HepG2 (cell line): Measurements from ENCODE around the gene ZNF624. TPM values are rescaled to one million over a fixed set of nuclear protein-coding genes. Genes with fewer than 3 reads are reported as not detected.

Experiments
- ARNT2 ChIP-seq: sonication (generic); formaldehyde crosslinking; IDR thresholded peaks from 2 replicates; pipeline ENCODE4 v1.8.0; 2022; ENCODE audit warnings: mild to moderate bottlenecking, low read depth, missing genetic modification reagents, moderate library complexity
- HNF4G ChIP-seq, 2 experiments: sonication (generic) in 1 of 2; formaldehyde crosslinking in 1 of 2; IDR thresholded peaks; 2 replicates each; pipeline versions ENCODE4 v1.4.0 to v1.6.1; 2011 to 2020; ENCODE audit warnings: borderline replicate concordance in 2 of 2, low read depth in 2 of 2, mild to moderate bottlenecking in 2 of 2, low read length in 1 of 2, missing genetic modification reagents in 1 of 2, moderate library complexity in 1 of 2
- HOXA5 ChIP-seq: sonication (generic); formaldehyde crosslinking; IDR thresholded peaks from 2 replicates; pipeline ENCODE4 v1.4.0; 2020; ENCODE audit warnings: missing genetic modification reagents
- JARID2 ChIP-seq: sonication (generic); formaldehyde crosslinking; IDR thresholded peaks from 2 replicates; pipeline ENCODE4 v1.8.1; 2023; ENCODE audit warnings: missing genetic modification reagents, inconsistent platforms; ENCODE audit not compliant: insufficient replicate concordance
- KLF11 ChIP-seq: IDR thresholded peaks from 2 replicates; pipeline ENCODE4 v1.6.1; 2016; ENCODE audit warnings: missing compliant biosample characterization
- MAX ChIP-seq: IDR thresholded peaks from 2 replicates; pipeline ENCODE4 v1.6.1; 2012; ENCODE audit warnings: inconsistent platforms
- PCBP1 ChIP-seq: fragments of 200-400 bp; formaldehyde crosslinking; IDR thresholded peaks from 2 replicates; pipeline ENCODE4 v1.6.1; 2017; ENCODE audit warnings: mild to moderate bottlenecking, low read depth, low read length, borderline replicate concordance
- PRPF4 ChIP-seq: fragments of 200-400 bp; formaldehyde crosslinking; IDR thresholded peaks from 2 replicates; pipeline ENCODE4 v1.6.1; 2016; ENCODE audit warnings: low read length, low read depth; ENCODE audit not compliant: poor library complexity, severe bottlenecking
- SAFB2 ChIP-seq: sonication (generic); formaldehyde crosslinking; IDR thresholded peaks from 2 replicates; pipeline ENCODE4 v1.5.1; 2020; ENCODE audit warnings: missing genetic modification reagents, low read depth, mild to moderate bottlenecking, borderline replicate concordance
- SIN3B ChIP-seq: fragments of 150-350 bp; IDR thresholded peaks from 2 replicates; pipeline ENCODE4 v1.6.1; 2014; ENCODE audit warnings: low read length
- XRCC5 ChIP-seq: fragments of 200-400 bp; formaldehyde crosslinking; optimal IDR thresholded peaks from 2 replicates; pipeline ENCODE3; 2017; ENCODE audit warnings: mild to moderate bottlenecking, low read length
- ZBTB2 ChIP-seq: sonication (generic); formaldehyde crosslinking; IDR thresholded peaks from 2 replicates; pipeline ENCODE4 v1.8.0; 2022; ENCODE audit warnings: low read depth, missing genetic modification reagents
- ZFAT ChIP-seq: sonication (generic); formaldehyde crosslinking; conservative IDR thresholded peaks from 2 replicates; pipeline ENCODE4 v1.8.1; 2023; ENCODE audit warnings: missing genetic modification reagents, inconsistent platforms
- ZNF24 ChIP-seq: fragments of 450-650 bp; IDR thresholded peaks from 2 replicates; pipeline ENCODE4 v1.6.1; 2017; ENCODE audit warnings: antibody characterized with exemption, mild to moderate bottlenecking
- ZNF251 ChIP-seq: sonication (generic); formaldehyde crosslinking; IDR thresholded peaks from 2 replicates; pipeline ENCODE4 v1.9.0; 2021; ENCODE audit warnings: mild to moderate bottlenecking, missing genetic modification reagents
- ZNF331 ChIP-seq: sonication (generic); formaldehyde crosslinking; IDR thresholded peaks from 2 replicates; pipeline ENCODE4 v1.4.0; 2020; ENCODE audit warnings: missing genetic modification reagents
- ZNF337 ChIP-seq: sonication (generic); formaldehyde crosslinking; IDR thresholded peaks from 2 replicates; pipeline ENCODE4 v1.5.1; 2020; ENCODE audit warnings: missing genetic modification reagents, low read depth, mild to moderate bottlenecking, borderline replicate concordance
- ZNF605 ChIP-seq: sonication (generic); formaldehyde crosslinking; IDR thresholded peaks from 2 replicates; pipeline ENCODE4 v1.8.0; 2022; ENCODE audit warnings: mild to moderate bottlenecking, missing genetic modification reagents
- ZNF670 ChIP-seq: sonication (generic); formaldehyde crosslinking; IDR thresholded peaks from 2 replicates; pipeline ENCODE4 v1.8.0; 2022; ENCODE audit warnings: mild to moderate bottlenecking, missing genetic modification reagents, borderline replicate concordance
- ZNF792 ChIP-seq: IDR thresholded peaks from 2 replicates; pipeline ENCODE4 v1.6.1; 2016
- ZNF816 ChIP-seq: sonication (generic); formaldehyde crosslinking; IDR thresholded peaks from 2 replicates; pipeline ENCODE4 v1.8.0; 2022; ENCODE audit warnings: missing genetic modification reagents, mild to moderate bottlenecking, borderline replicate concordance
- ZSCAN30 ChIP-seq: sonication (generic); formaldehyde crosslinking; IDR thresholded peaks from 2 replicates; pipeline ENCODE4 v1.5.0; 2020; ENCODE audit warnings: mild to moderate bottlenecking, missing genetic modification reagents
- polyA plus RNA-seq, 8 experiments: library from polyadenylated mRNA; depleted of rRNA in 3 of 8; stranded (reverse) in 7 of 8; unstranded in 1 of 8; fragments of >200 nt; fragmentation: Illumina TruSeq in 4 of 8; extraction: Trizol in 4 of 8; gene quantifications; 2 replicates each; pipeline versions ENCODE4 v1.2.1 to v1.2.3, GENCODE V29; 2011 to 2016; ENCODE audit warnings: low read depth in 4 of 8, missing spikeins in 1 of 8, mixed read lengths in 1 of 8; ENCODE audit not compliant: insufficient read depth in 1 of 8
- total RNA-seq, 5 experiments: library from RNA; depleted of rRNA; stranded (reverse); fragments of >200 nt; fragmentation: Illumina TruSeq; extraction: Trizol; gene quantifications; 2 replicates each; pipeline ENCODE4 v1.2.3, GENCODE V29; 2016; ENCODE audit warnings: low read depth in 1 of 5
- TF ChIP-seq, protein P1 (sequence below): IDR thresholded peaks from 2 replicates; pipeline ENCODE4 v1.6.1; 2016; ENCODE audit warnings: low read depth
- TF ChIP-seq, protein P2 (sequence below): sonication (generic); formaldehyde crosslinking; IDR thresholded peaks from 2 replicates; pipeline ENCODE4 v1.4.0; 2020; ENCODE audit warnings: mild to moderate bottlenecking, missing genetic modification reagents
- TF ChIP-seq, protein P3 (sequence below): sonication (generic); formaldehyde crosslinking; IDR thresholded peaks from 2 replicates; pipeline ENCODE4 v1.8.0; 2022; ENCODE audit warnings: mild to moderate bottlenecking, missing genetic modification reagents; ENCODE audit not compliant: insufficient replicate concordance

ZNF624 gene
- total and polyA plus RNA-seq, 2 of the 13 experiments (the other 11 are each of a cell fraction or from before 2014, with no cell fraction given), result 0.75 to 3.5 TPM

GRCh38 chr17:16653367-16654041, at the start of gene ZNF624 (continued):
- TF ChIP-seq SAFB2 (no peak; the same call in 1 of the 2 replicates), JARID2 (CRISPR knock-in tag) (peak; percentile 76), ZNF670 (CRISPR knock-in tag) (peak; percentile 78; the same call in 1 of the 2 replicates), ZNF605 (CRISPR knock-in tag) (peak; percentile 84; the same call in 1 of the 2 replicates), ZFAT (0 out of 2 replicates have a peak, but pooled peaks have one; percentile 66), HOXA5 (peak; percentile 77), ZNF337 (CRISPR knock-in tag) (no peak), ZSCAN30 (CRISPR knock-in tag) (no peak), ZNF792 (CRISPR knock-in tag) (peak; percentile 38; the same call in 1 of the 2 replicates), KLF11 (0 out of 2 replicates have a peak, but pooled peaks have one; percentile 10), HNF4G (IDR thresholded peaks at IDR 0.05; ENCODE audit: borderline replicate concordance, low read depth, low read length) (no peak), HNF4G (CRISPR knock-in tag; IDR thresholded peaks at IDR 0.05; ENCODE audit: borderline replicate concordance, low read depth) (0 out of 2 replicates have a peak, but pooled peaks have one; percentile 46), ZNF331 (CRISPR knock-in tag) (no peak), ZNF24 (no peak), PCBP1 (no peak), ZBTB2 (peak; percentile 91), XRCC5 (peak; percentile 64), MAX (peak; percentile 79), ZNF816 (CRISPR knock-in tag) (peak; percentile 71; the same call in 1 of the 2 replicates), ZNF251 (no peak), ARNT2 (CRISPR knock-in tag) (peak; percentile 60; the same call in 1 of the 2 replicates), PRPF4 (no peak), SIN3B (no peak)
- TF ChIP-seq, protein P1, sequence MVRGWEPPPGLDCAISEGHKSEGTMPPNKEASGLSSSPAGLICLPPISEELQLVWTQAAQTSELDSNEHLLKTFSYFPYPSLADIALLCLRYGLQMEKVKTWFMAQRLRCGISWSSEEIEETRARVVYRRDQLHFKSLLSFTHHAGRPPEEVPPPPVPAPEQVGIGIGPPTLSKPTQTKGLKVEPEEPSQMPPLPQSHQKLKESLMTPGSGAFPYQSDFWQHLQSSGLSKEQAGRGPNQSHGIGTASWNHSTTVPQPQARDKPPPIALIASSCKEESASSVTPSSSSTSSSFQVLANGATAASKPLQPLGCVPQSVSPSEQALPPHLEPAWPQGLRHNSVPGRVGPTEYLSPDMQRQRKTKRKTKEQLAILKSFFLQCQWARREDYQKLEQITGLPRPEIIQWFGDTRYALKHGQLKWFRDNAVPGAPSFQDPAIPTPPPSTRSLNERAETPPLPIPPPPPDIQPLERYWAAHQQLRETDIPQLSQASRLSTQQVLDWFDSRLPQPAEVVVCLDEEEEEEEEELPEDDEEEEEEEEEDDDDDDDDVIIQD, result 0 out of 2 replicates have a peak, but pooled peaks have one; percentile 58
- TF ChIP-seq, protein P2, sequence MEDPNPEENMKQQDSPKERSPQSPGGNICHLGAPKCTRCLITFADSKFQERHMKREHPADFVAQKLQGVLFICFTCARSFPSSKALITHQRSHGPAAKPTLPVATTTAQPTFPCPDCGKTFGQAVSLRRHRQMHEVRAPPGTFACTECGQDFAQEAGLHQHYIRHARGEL (CRISPR knock-in tag), result no peak
- TF ChIP-seq, protein P3, sequence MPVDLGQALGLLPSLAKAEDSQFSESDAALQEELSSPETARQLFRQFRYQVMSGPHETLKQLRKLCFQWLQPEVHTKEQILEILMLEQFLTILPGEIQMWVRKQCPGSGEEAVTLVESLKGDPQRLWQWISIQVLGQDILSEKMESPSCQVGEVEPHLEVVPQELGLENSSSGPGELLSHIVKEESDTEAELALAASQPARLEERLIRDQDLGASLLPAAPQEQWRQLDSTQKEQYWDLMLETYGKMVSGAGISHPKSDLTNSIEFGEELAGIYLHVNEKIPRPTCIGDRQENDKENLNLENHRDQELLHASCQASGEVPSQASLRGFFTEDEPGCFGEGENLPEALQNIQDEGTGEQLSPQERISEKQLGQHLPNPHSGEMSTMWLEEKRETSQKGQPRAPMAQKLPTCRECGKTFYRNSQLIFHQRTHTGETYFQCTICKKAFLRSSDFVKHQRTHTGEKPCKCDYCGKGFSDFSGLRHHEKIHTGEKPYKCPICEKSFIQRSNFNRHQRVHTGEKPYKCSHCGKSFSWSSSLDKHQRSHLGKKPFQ (CRISPR knock-in tag), result peak; percentile 84
